GM23338 (cell line): ENCODE measurements around the gene NRIP3.

Experiments used
- CTCF ChIP-seq, 2 experiments: fragments of 200-600 bp in 1 of 2; sonication (generic) in 1 of 2; conservative IDR thresholded peaks; 2 replicates each; pipeline versions ENCODE4 v1.5.1 to v1.6.1; 2016 to 2017; ENCODE audit warnings: antibody characterized with exemption in 2 of 2, low read depth in 2 of 2, mild to moderate bottlenecking in 2 of 2, moderate library complexity in 1 of 2
- EZH2 ChIP-seq: fragments of 200-600 bp; sonication (generic); IDR thresholded peaks from one replicate; pipeline ENCODE4 v1.8.0; 2017; ENCODE audit warnings: antibody characterized with exemption, mild to moderate bottlenecking, low read depth; ENCODE audit not compliant: unreplicated experiment
- EZH2phosphoT487 ChIP-seq: fragments of 200-600 bp; sonication (generic); IDR thresholded peaks from one replicate; pipeline ENCODE4 v1.8.1; 2018; ENCODE audit warnings: antibody characterized with exemption; ENCODE audit not compliant: unreplicated experiment
- POLR2AphosphoS5 ChIP-seq: IDR thresholded peaks from 2 replicates; pipeline ENCODE4 v1.6.1; 2016; ENCODE audit warnings: antibody characterized with exemption, low read depth

- no peak for TF ChIP-seq POLR2AphosphoS5
- no peak for TF ChIP-seq CTCF (conservative IDR thresholded peaks at IDR 0.05; ENCODE audit: low read depth in 2 of 2)
- TF ChIP-seq EZH2phosphoT487, result no peak
- no peak for TF ChIP-seq EZH2
These were observed 66.1 kb downstream of the NRIP3 start for GRCh38 chr11:8937659-8938058.
